GM18861 (cell line): ENCODE measurements around the gene COPS3.

Source experiments
- ATAC-seq: cut with Tn5 transposase; IDR thresholded peaks from one replicate; pipeline ENCODE4 v1.9.1; 2021; ENCODE audit not compliant: unreplicated experiment

COPS3 gene

DNA sequence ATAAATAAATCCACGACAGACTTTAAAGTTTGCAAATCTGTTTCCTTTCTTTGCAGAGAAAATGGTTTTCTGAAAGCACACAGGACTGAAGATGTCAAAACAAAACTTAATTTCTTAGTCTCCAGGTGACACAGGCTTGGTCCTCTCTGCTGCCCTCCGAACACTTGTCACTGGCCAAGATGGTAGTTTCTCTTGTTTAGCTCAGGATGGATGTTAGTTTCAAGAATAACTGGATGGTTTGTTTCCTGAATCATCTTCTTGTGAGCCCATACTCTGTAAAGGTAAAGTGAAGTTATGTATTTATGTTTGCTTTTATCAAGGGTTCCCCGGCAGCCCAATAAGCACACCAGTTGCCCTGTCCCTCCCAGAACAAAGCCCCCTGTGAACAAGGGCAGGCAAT lies 34.2 kb downstream of the COPS3 start:
- ATAC-seq: no peak

- no peak for ATAC-seq
Observed at GRCh38 chr17:17243163-17243562, 37.9 kb downstream of the COPS3 start.

- ATAC-seq: no peak
Observed at GRCh38 chr17:17242246-17242645, 38.8 kb downstream of the COPS3 start.

GRCh38 chr17:17241656-17242055 lies 39.4 kb downstream of the COPS3 start:
- ATAC-seq: no peak

- no peak for ATAC-seq
Observed at GRCh38 chr17:17239832-17240231, 41.2 kb downstream of the COPS3 start.

- peak; percentile 53 for ATAC-seq
Observed at GRCh38 chr17:17237026-17237799, 43.8 kb downstream of the COPS3 start, which contains the start of gene FLCN. TSS of gene FLCN (minus strand) at chr17:17237168. CDS start at chr17:17228137, 9,031 bp downstream.

DNA sequence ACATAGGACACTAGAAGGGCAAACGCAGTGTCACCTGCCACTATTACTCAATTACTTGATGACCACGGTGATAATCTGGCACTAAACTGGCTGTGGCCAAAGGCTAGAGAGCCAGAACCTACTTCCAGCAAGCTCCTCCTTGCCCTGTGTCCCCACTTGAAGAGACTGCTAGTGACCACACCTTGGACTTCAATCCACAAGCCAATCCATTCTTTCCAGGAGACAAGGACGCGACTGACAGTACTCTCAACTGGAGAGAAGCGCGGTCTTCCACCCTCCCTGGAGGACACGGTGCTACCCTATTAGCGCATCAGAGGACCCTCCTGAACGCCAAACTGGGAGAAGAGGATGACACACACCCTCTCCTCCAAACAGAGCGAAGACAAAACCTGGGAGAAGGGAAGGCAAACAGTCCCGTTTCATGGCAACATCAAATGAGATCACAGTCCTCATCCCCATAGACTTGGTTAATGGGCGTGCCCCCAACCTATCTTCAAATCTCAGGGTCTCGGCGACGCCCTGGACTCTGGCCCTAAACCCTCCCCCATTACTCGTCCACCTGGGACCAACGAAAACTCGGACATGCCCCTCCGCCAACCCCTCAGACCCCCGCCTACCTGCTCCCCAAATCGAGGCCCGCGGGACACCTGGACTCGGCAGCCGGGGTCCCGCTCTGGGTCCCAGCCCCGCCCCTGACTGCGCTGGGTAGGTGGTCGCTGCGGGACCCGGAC lies 44.6 kb downstream of the COPS3 start:
- ATAC-seq: no peak

- no peak for ATAC-seq
Observed at GRCh38 chr17:17235212-17236174, 45.6 kb downstream of the COPS3 start.

DNA sequence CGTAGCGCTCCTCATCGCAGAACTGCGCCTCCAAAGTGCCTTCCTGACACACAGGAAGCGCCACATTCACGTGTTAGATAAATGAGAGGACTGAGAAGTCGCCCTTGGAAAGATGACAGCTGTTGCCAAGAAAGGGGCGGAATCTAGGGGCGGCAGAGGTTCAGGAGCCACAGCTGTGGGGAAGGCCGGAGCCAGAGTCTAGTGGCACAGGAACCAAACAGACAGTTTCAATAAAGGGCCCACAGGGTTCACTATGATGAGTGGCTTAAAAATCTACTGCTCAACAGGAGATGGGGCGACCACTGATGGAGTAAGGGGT lies 48.8 kb downstream of the COPS3 start:
- no peak for ATAC-seq

- ATAC-seq: no peak
Observed at GRCh38 chr17:17231621-17232302, 49.3 kb downstream of the COPS3 start.

DNA sequence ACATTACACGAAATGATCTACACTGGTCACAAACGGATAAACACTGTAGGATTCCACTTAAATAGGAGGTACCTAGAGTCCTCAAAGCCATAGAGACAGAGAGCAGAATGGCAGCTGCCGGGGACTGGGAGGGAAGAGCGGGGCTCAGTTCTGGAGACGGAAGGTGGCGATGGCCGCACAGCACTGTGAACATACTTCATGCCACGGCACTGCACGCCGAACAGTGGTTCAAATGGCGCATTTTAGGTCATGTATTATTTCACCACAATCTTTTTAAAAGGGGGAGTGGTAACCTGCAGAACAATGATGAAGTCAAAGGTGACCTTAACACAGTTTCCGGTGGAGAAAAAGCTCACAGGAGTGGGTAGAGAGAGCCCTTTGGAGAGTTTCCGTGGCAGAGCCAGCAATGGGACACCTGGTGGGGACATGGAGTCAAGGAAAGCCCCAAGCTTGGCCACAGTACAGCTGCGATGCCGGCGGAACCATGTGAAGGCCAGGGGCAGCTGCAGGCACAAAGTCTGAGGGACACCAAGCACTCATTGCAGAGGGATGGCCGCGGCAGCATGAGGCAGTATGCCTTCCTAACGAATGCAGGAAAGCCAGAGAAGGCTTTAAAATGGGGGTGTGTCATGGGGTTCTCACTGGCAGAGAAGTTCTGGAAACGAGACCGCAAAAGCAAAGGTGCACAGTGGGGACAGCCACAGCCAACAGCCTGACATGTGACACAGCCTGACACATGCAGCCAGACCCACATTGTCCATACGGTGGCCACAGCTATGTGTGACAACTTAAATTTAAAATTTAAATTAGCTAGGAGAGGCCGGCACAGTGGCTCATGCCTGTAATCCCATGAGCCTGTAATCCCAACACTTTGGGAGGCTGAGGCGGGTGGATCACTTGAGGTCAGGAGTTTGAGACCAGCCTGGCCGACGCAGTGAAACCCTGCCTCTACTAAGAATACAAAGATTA lies 51.3 kb downstream of the COPS3 start:
- no peak for ATAC-seq

- no peak for ATAC-seq
Observed at GRCh38 chr17:17228521-17229279, 52.3 kb downstream of the COPS3 start.

GRCh38 chr17:17227608-17228520 lies 53.2 kb downstream of the COPS3 start:
- no peak for ATAC-seq

DNA sequence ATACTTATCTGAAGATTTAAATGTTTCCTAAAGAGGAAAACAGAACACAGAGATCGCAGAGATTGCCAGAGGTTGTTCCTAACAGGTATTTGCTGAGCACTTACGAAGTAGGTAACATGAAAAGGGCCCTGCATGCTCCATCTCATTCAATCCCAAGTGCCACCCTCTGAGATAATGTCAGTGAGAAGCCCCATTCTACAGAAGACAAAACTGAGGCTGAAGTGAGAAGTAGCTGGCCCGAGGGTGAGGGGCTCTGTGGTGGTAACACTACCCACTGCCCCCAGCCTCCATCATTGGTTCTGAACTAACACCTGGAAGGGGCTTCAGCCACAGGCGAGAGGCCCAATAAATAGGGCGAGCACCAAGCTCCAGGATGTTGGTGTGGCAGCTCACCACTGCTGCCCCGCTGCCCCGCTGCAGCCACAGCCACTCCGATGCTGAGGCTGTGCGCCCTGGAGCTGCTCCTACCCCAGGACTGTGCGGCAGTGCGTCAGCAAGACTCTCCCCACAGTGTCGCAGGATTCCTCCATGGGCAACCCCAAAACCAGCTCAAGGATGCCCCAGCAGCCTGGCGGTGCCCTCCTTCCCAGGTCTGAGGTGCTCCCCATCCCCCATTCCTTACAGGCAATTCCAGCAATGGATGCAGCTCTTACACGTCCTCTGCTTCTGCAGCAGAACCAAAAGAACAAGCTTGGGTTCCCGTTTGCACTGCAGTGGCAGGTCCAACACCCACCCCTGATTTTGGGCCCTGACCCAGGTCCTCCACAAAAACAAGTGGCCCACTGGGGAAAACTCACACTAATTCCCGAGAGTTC lies 54.4 kb downstream of the COPS3 start:
- no peak for ATAC-seq

DNA sequence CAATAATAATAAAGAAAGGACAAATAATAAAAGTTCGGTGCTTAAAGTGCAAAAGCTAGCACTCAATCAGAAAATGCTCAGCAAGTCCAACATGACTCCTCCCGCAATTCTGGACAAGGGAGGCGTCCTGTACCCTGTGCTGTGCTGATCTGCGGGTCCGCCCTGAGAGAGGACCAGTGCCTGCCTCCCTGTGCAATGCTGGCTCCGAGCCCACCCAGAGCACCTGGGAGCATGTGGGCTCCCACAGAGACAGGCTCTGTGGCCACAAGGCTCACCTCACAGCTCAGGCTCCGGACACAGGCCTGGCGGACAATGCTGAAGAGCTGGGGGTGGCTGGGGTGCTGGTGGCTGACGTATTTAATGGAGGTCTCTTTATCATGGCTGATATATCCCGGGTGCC lies 55.1 kb downstream of the COPS3 start:
- no peak for ATAC-seq

GRCh38 chr17:17224137-17224536 lies 56.9 kb downstream of the COPS3 start:
- ATAC-seq: no peak

DNA sequence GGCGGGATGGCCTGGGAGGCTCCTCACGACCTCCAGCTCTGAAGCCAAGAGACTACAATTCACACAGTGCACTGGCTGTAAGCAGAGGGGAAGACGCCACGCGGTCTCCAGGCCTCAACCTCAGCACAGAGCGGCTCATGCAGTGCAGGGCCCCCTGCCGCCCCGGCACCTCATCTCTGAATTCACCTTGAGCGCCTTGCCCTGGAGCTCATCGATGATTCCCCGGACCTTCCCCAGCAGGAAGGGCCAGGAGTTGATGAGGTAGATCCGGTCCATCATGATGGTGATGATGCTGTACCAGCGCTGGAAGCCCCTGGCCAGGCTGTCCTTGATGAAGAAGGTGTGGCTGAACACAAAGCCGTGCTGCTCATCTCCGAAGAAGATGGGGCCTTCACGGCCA lies 57.3 kb downstream of the COPS3 start:
- ATAC-seq: no peak
